C4-2B (cell line): ENCODE results near the gene IHH.

ENCODE experiments used
- CTCF ChIP-seq: fragments of 450-650 bp; conservative IDR thresholded peaks from 2 replicates; pipeline ENCODE4 v1.5.1; 2017; ENCODE audit warnings: mild to moderate bottlenecking
- ZFX ChIP-seq: fragments of 450-650 bp; IDR thresholded peaks from 2 replicates; pipeline ENCODE4 v1.6.1; 2017

GRCh38 chr2:219062081-219062480 is 1.4 kb upstream of the IHH start:
- TF ChIP-seq CTCF (no peak), ZFX (no peak)
